NCI-H748 (cell line): ENCODE results near the gene AKR1C4.
"Not testable (repeated sequence)": the region's sequence is repeated elsewhere in the genome, so short reads cannot be mapped to it uniquely, and the experiment has no call there.

Experiments used
- DNase-seq: peaks from one replicate; lab custom pipeline; 2025; ENCODE audit not compliant: unreplicated experiment; lab: John Stamatoyannopoulos, UW

Gene AKR1C4

DNA sequence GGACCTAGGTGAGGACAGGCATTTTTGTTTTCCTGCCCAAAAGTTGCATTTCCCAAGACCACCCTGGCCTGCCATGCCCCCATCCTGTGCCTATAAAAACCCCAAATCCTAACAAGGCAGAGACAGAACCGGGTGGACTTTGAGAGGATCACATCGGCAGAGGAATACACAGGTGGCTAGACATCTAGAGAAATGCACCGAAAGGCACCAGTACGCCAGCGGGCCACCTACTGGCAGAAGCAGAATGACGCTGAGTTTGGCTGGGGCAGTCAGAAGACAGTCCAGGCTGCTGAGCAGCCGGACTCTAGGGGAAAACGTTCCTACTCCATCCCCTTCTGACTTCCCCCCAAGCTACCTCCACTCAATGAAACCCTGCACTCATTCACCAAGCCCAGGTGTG is 2.8 kb downstream of the AKR1C4 start:
- no peak for DNase-seq

DNA sequence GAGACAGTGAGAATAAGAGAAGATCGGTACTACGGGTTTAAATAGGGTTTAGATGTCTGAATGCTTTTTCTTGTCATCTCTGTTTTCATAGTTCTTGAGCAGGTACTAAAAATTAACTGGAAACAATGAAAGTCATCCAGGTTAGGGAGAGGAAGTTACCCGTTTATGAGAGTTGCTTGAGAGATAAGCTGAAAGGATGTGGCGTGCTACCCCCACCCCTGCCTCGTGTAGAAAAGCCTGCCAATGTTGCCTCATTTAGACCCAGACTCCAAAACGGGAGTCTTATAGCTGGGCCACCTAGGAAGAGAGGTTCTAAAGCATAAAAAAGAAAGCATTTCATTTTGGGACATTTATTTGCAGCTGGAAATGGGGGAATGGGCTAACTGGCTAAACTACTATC is 10.2 kb downstream of the AKR1C4 start:
- no peak for DNase-seq

DNA sequence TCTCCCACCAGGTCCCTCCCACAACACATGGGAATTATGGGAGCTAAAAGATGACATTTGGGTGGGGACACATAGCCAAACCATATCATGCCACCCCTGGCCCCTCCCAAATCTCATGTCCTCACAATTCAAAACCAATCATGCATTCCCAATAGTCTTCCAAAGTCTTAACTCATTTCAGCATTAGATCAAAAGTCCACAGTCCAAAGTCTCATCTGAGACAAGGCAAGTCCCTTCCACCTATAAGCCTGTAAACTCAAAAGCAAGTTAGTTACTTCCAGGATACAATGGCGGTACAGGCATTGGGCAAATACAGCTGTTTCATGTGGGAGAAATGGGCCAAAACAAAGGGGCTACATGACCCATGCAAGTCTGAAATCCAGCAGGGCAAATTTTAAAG is 13.1 kb downstream of the AKR1C4 start:
- DNase-seq = not testable (repeated sequence)

DNA sequence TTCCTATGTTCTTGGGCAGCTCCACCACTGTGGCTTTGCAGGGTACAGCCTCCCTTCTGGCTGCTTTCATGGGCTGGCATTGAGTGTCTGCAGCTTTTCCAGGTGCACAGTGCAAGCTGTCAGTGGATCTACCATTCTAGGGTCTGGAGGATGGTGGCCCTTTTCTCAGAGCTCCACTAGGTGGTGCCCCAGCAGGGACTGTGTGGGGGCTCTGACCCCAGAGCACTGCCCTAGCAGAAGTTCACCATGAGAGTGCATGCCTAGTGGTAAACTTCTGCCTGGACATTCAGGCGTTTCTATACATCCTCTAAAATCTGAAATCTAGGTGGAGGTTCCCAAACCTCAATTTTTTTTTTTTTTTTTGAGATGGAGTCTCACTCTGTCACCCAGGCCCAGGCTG is 13.6 kb downstream of the AKR1C4 start:
- DNase-seq = not testable (repeated sequence)

DNA sequence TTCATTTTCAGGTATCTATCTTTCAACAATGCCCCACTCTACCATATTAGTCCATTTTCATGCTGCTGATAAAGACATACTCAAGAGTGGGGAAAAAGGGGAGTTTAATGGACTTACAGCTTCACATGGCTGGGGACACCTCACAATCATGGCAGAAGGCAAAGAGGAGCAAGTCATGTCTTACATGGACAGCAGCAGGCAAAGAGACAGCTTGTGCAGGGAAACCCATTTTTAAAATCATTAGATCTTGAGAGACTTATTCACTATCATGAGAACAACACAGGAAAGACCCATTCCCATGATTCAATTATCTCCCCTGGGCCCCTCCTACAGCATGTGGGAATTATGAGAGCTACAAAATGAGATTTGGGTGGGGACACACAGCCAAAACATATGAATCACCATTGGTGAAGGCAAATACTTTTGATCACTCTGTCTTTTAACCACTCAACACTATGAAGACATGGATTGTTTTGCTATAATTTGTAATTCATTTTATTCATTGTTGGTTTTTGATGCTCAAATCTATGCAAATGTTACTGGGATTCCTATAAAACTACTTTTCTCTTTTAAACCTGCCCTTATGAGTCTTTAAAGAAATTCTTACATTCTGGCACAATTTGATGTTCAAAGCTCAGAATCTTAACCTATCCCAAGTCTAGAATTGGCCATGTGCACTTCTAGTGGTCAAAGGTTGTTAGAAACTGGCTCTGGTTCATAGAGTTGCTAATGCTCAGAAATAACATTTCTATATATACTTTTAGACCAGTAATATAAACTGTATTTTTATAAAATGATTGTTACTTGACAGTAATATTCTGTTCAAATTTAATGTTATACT is 15.3 kb downstream of the AKR1C4 start:
- DNase-seq = no peak

DNA sequence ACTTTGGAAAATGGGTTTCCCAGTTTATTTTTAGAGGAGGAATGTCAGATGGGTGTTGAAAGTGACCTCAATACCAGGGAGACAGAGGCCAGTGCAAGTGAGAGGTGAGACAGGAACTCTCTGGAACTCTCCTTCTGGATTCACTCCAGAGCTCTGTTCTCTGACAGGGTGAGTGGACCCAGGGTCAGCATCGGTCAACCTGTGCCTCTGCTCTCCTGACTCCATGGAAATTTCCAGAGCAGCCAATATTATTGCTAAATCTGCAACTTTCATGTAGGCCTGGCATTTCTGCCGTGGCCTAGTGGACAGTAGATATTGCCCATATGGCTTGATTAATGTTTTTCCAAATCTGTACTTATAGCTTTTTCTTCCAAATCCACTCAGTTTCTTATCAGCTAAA is 20.2 kb downstream of the AKR1C4 start:
- DNase-seq = no peak

DNA sequence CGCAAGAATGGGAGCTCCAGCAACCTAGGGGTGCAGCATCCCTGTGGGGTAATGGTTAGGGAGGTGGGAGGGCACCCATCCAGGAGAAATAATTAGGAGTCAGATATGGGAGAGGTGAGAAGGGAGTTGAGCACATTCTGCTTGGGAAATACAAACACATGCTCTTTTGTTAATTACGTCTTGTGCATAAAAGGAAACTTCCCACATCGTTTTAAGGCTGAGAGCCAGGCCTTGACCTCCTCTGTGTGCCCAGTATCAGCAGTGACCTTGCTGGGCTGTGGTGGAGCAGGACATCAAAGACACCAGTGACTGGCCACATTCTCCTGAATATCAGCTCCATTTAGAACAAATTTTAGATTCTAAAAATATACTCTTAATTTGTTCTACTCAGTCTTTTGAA is 22.6 kb downstream of the AKR1C4 start:
- DNase-seq = no peak

DNA sequence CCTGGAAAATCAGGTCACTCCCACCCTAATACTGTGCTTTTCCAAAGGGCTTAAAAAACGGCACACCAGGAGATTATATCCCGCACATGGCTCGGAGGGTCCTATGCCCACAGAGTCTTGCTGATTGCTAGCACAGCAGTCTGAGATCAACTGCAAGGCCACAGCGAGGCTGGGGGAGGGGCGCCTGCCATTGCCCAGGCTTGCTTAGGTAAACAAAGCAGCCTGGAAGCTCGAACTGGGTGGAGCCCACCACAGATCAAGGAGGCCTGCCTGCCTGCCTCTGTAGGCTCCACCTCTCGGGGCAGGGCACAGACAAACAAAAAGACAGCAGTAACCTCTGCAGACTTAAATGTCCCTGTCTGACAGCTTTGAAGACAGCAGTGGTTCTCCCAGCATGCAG is 26.3 kb downstream of the AKR1C4 start:
- not testable (repeated sequence) for DNase-seq

DNA sequence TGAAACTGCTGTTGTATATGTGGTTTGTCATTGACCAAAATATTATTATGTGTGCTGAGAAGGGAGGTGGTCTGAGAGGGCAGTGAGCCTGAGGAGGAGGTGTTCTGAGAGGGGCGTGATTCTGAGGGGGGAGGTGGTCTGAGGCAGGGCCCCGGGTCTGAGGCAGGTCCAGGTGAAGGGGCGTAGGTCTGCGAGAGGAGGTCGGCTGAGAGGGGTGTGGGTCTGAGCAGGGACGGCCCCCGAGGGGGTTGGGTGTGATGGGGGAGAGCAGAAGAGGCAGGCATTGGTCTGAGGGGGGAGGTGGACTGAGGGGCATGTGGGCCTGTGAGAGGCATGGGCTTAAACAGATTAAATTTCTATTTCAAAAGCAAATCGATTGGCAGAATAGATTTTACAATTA is 32.4 kb downstream of the AKR1C4 start:
- no peak for DNase-seq

DNA sequence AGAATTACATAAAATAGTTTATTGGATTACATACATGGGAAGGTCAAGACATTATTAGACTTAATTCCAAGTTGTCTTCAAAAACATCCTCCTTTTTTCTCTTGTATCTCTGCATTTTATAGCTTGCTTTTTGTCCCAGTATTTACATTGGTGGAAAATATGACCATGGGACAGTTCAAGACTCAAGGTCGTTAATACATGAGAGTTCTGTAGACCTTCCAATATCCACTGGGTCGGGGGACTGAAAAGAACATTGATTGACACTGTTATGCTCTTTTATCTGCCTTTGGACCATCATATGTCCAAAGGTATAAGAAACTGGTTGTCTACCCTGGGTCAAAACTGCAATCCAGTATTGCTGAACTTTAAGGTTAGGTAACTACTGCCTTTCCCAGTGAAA is 36.7 kb downstream of the AKR1C4 start:
- no peak for DNase-seq

DNA sequence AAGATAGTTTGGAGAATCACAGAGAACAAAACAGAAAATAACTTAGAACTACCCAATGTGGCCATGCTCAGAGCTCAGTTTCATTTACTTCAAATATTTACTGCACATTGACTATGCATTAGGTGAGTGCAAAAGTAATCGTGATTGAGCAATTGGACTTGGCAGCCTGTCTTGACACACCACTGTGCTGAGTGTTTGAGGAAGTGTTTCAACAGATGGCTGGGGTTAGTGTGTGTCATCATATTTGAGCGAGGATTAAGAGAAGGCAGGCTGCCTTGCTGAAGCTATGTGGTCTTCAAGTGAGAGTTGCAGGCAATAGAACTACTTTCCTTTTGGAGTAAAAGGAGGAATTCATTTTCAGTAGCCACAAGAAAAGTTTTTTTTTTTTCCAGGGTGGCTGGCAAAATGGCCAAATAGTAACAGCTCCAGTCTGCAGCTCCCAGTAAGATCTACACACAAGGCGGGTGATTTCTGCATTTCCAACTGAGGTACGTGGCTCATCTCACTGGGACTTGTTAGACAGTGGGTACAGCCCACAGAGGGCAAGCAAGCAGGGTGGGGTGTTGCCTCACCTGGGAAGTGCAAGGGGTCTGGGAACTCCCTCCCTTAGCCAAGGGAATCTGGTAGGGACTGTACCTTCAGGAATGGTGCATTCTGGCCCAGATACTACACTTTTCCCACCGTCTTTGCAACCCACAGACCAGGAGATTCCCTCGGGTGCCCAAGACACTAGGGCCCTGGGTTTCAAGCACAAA is 37.6 kb downstream of the AKR1C4 start:
- no peak for DNase-seq

DNA sequence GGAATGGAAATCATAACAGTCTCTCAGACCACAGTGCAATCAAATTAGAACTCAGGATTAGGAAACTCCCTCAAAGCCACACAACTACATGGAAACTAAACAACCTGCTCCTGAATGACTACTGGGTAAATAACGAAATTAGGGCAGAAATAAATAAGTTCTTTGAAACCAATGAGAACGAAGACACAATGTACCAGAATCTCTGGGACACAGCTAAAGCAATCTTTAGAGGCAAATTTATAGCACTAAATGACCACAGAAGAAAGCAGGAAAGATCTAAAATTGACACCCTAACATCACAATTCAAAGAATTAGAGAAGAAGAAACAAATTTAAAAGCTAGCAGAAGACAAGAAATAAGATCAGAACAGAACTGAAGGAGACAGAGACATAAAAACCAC is 40.9 kb downstream of the AKR1C4 start:
- DNase-seq = not testable (repeated sequence)

DNA sequence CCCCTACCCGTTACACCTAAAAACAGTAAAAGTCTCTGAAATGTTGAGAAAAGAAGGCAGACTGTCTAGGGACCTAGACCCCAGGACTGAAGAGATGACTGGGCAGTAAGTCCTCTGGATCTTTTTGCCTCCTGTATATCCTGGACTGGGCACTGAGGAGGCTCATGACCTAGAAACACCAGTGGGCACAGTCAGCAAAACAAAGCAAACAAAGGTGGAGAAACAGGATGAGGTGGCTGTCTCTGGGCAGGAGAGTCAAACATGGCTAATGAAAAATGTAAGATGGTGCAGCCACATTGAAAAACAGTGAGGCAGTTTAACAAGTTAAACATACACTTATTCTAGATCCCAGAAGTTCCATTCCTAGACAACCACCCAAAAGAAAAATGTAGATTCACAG is 45.9 kb downstream of the AKR1C4 start:
- DNase-seq = no peak

DNA sequence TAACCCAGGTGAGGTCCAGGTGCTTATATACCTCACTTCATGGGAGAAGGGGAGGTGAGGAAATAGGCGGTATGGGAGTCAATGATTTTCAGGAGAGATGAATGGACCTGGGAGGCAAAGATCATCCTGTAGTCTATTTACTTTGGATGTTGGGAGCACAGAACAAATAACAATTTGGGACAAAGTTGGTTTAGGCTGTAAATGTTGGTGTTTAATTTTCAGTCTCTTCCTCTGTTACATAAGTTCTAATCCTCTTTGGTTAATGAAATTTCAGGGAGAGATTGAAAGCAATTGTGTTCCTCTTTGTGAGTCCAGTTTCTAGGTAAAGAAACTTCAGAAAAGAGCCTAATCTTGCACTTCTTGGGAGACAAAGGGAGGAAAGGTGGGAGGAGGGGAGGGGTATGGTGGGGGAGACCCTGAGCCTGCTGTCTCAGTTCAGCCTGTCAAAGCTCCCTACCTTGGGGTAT is 46.9 kb downstream of the AKR1C4 start:
- no peak for DNase-seq

DNA sequence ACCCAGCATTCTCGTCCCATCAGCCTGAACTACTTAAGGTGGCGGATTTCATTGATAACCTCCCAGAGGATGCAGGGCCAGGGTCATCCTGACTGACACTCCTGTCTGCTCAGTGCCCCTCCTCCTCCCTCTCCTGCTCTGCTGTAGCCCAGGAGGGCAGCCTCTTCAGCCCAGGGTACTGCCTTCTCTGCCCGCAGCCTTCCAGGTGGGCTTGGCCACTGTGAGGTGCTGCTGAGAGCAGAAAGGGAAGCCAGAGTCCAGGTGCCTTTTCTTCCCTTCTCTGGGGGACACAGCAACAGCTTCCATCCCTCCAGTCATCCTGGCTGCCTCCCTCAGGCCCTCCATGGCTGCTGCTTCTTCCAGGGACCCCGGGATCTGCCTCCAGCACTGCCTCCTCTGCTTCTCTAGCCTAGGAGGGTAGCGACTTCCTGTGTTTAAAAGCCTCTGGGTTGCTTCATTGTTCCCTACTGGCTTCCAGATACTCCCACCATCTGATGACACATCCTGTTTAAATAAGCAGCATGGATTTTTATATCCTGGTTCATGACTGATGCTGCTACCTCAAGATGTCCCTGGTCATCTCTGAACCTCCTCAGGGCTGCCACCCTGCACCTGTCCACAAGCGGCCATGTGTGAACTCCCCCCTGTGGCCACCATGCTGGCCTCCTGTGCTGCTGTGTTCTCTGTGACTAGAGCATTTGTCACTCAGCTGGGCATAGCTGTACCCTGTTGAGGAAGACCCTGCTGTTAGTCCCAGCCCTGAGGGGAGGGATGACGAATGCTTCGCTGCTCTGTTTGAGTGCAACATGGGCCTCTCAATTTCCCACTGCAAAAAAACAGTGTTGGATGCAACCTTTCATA is 55.8 kb downstream of the AKR1C4 start:
- no peak for DNase-seq

DNA sequence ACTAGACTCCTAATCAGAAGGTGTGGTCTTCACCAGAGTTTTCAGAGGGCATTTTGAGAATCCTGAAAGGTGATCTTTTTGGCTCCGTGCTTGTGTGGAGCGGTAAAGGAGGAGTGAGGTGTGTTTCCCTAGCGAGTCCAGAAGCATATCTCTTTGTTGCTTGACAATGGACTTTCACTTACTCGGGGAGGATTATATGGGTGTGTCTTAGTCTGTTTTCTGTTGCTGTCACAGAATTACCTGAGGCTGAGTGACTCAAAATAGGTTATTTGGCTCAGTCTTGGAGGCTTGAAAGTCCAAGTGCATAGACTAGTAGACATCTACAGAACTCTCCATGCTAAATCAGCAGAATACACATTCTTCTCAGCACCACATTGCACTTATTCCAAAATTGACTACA is 57.9 kb downstream of the AKR1C4 start:
- DNase-seq = no peak

DNA sequence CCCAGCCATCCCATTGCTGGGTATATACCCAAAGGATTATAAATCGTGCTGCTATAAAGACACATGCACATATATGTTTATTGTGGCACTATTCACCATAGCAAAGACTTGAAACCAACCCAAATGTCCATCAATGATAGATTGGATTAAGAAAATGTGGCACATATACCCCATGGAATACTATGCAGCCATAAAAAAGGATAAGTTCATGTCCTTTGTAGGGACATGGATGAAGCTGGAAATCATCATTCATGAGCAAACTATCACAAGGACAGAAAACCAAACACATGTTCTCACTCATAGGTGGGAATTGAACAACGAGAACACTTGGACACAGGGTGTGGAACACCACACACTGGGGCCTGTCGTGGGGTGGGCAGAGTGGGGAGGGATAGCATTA is 61.1 kb downstream of the AKR1C4 start:
- not testable (repeated sequence) for DNase-seq

DNA sequence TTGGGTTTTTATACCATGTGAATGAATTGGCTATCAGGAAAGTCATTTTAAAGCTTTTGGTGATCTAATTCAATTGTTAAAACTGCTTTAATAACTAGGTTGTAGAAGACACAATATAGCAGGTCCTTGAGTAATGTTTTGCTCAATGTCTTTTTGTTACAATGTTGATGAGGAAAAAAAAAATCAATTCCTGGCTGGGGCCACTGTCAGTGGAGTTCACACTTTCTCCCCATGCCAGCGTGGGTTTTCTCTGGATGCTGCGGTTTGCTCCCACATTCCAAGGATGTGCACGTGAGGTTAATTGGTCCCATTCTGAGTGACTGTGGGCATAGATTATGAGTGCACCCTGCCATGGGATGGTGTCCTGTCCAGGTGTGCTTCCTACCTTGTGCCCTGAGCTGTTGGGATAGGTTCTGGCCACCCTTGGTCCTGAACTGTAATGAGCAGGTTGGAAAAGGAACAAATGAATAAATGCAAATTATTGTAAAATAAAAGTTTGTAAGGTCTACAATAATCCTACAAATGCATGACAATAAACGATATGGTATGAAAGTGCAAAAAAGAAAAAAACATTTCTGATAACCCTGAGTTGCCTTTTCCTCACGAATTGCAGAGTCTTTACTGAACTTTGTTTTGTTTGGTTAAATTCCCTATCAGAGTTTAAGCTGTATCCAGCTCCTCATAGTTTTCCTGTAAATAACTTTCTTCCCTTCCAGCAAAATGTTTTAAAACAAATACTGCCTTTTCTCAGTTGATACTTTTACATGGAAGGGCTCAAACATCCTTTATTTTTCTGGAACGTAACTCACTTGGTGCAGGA is 62.7 kb downstream of the AKR1C4 start:
- DNase-seq = no peak

DNA sequence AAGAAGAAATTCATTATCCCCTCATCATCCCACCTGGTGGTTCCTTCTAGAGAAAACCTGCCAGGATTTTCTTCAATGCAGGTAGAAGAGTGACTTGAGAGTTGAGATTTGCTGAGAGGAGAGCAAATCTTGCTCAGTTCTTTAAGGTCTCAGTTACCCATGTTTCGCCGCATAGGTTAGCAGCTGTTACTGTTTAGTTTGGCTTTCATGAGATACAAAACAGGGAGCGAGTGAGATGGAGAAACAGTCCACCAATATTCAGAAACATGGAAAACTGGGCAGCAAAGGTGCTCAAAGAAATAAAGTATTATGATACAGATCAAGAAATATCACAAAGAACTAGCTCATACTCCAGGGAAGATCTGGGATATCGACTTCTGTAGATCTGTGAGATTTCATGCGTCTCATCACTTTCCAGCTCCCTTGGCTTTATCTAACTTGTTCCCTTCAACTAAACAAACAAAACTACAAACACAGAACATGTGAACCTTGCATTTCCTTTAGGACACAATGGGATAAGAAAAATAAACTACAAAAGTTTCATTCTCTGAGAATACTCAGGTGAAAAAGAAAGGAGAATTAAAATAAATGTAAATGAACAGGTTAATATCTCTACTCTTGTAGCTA is 63.4 kb downstream of the AKR1C4 start:
- no peak for DNase-seq

DNA sequence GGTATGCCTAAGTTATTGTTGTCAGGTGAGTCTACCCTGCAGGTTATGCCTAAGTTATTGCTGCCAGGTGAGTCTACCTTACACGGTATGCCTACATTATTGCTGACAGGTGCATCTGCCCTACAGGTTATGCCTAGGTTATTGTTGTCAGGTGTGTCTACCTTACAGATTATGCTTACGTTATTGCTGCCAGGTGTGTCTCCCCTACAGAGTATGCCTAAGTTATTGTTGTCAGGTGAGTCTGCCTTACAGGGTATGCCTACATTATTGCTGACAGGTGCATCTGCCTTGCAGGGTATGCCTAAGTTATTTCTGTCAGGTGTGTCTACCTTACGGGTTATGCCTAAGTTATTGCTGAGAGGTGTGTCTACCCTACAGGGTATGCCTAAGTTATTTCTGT is 64.2 kb downstream of the AKR1C4 start:
- DNase-seq = peak; percentile 67
